Epithelial cell of esophagus (primary cell): Measurements from ENCODE around the gene ACOT11.

Experiments
- DNase-seq: peaks from one replicate; pipeline ENCODE4 v3.0.0; 2010; ENCODE audit warnings: low read depth
- H3K4me3 ChIP-seq: 2 replicates; pipeline ENCODE4 v1.5.1; 2011; ENCODE audit warnings: mild to moderate bottlenecking, low read length, control low read depth
- CTCF ChIP-seq: IDR thresholded peaks from 2 replicates; pipeline ENCODE4 v1.5.1; 2011; ENCODE audit warnings: low read depth, mild to moderate bottlenecking, low read length, control low read depth, inconsistent platforms; ENCODE audit not compliant: insufficient read depth; ENCODE audit errors: missing control alignments

ACOT11 gene

GRCh38 chr1:54547601-54548388 lies at the start of gene ACOT11:
ACOT11 (plus strand) TSS chr1:54548228; CDS start chr1:54548310, 82 bp downstream.
- no peak within 1 kb of the TSS for H3K4me3 ChIP-seq

DNA sequence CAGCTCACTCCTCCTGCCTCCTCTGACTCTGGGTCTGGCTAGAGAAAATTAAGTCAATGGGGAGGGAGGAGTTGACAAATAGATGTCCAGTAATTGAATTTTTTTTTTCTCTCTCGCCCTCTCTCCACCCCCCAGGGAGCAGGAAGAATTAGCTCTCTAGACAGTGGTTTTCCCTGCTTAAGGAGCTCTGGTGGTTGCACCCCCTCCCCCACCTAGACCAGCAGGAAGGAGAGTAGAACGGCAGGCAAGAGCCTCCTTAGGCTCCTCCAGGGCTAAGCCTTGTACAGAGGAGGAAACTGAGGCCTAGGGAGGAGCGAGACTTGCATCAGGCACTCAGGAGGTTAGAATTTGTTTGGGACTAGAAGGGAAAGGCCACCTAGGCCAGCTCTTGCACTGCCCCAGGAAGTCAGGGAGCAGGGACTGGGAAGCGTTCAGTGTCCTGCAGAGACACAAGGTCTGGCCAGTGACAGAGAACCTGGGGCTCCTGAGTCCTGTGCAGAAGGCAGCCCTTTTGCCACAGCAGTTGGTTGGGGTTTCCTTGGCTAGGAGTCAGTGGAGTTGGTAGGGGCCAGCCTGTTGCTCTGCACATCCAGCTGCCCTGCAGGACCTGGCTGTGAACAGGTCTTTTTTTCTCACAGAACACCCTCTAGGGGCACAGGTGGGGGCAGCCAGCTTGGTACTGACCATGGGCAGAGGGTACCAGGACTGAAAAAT lies 49.5 kb upstream of the ACOT11 start:
- H3K4me3 ChIP-seq, result no peak overlapping the region
- no peak for TF ChIP-seq CTCF
- DNase-seq, result no peak

More at GRCh38 chr1:54547601-54548388, at the start of gene ACOT11:
- peak; percentile 42 for TF ChIP-seq CTCF
- DNase-seq, result no peak

DNA sequence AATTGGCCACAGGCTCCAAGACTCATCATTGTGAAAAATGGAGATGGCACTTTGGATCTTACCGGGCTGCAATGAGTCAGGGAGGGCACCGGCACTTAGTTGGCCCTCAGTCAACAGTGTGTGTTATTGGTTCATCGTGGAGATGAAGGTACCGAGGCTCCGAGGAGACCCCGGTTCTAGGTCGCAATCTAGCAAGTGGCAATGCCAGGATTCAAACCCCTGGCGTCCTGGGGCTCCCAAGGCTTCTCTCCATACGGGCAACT lies 49.0 kb upstream of the ACOT11 start:
- peak; percentile 40 for DNase-seq
- H3K4me3 ChIP-seq, result peak overlapping the region; percentile 18
- no peak for TF ChIP-seq CTCF

DNA sequence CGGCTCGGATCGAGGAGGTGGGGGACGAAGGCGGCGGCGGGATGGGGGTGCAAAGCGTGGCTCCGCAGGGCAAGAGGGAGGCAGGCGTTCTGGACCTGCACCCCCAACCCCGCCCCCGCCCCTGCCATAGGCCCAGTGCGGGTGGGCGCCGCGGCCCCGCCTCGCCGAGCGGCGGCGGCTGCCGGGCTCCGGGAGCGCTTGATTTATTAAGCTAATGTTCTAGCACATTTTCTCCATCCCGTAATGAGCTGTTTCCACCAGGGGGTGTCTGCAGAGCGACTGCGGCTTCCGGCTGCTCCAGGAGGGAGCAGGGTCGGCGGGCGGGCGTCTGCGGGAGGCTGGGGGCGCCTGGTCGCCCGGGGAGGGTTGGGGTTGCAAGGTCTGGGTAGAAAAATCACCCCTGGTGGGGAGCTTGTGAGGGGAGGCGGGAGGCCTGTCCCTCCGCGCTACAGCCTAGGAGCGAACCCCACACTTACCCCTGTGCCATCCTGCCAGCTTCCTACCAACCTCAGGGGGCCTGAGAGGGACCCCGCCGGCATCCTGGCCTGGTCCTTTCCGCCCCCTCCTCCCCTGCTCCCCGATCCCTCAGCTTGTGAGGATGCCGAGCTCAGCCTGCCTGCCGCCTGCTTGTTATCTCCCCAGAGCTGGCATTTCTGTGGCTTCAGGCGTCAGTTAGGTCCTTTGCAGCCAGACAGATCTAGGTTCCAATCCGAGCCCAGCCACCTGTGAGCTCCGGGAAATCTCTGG lies 48.5 kb upstream of the ACOT11 start:
- peak overlapping the region; percentile 36 for H3K4me3 ChIP-seq
- peak; percentile 57 for TF ChIP-seq CTCF
- DNase-seq, result peak; percentile 59

GRCh38 chr1:54500107-54500431 lies 48.0 kb upstream of the ACOT11 start:
- TF ChIP-seq CTCF, result no peak
- DNase-seq, result peak; percentile 20
- peak overlapping the region; percentile 36 for H3K4me3 ChIP-seq

GRCh38 chr1:54501849-54502248 lies 46.2 kb upstream of the ACOT11 start:
- H3K4me3 ChIP-seq, result no peak overlapping the region
- TF ChIP-seq CTCF, result no peak
- no peak for DNase-seq
